Lower lobe of right lung (tissue), 2 donors: Measurements from ENCODE around the gene THBS1. TPM values are rescaled to one million over a fixed set of nuclear protein-coding genes. Genes with fewer than 3 reads are reported as not detected.

Experiments
- ATAC-seq, 2 donors: fragments of 200-7000 bp; cut with Tn5 transposase; one replicate each; pipeline ENCODE4 v1.9.1; 2020 to 2022; ENCODE audit warnings: mild to moderate bottlenecking in 2 of 2, moderate library complexity in 2 of 2
- DNase-seq: peaks from one replicate; pipeline ENCODE4 v3.0.0-alpha.2; 2020
- H3K27ac ChIP-seq: fragments of 200-600 bp; one replicate; pipeline ENCODE4 v1.8.0; 2022
- H3K27me3 ChIP-seq: fragments of 200-600 bp; one replicate; pipeline ENCODE4 v1.8.0; 2022; ENCODE audit warnings: low read depth
- H3K36me3 ChIP-seq: fragments of 200-600 bp; one replicate; pipeline ENCODE4 v1.8.0; 2022; ENCODE audit warnings: mild to moderate bottlenecking
- H3K4me1 ChIP-seq: fragments of 200-600 bp; one replicate; pipeline ENCODE4 v1.8.0; 2022
- H3K4me3 ChIP-seq: fragments of 200-600 bp; one replicate; pipeline ENCODE4 v1.8.0; 2022; ENCODE audit warnings: mild to moderate bottlenecking
- H3K9me3 ChIP-seq: fragments of 200-600 bp; one replicate; pipeline ENCODE4 v1.8.0; 2022
- CTCF ChIP-seq: fragments of 200-600 bp; IDR thresholded peaks from one replicate; pipeline ENCODE4 v1.8.0; 2022; ENCODE audit warnings: antibody characterized with exemption, mild to moderate bottlenecking
- intact Hi-C: fragments of 100-400 bp; cut with DNase I; formaldehyde crosslinking; loops from one replicate; pipeline ENCODE4 v1.11.0; 2022
- total RNA-seq: library from RNA; stranded (reverse); fragmentation: NEBNext Ultra II Directional; extraction: Animal tissue kit (Norgen Biotek cat#: 25700); gene quantifications from one replicate; pipeline ENCODE4 v1.2.1, GENCODE V29; 2021
- donor health status: DM: no; HTN: yes; CAD: no; lungs with severe emphysema.

THBS1 gene
- total RNA-seq, 1 donor from 2014 or later: 226 TPM

GRCh38 chr15:39639037-39639436 lies 58.2 kb downstream of the THBS1 start:
- intact Hi-C loops: no loop called here

GRCh38 chr15:39640665-39641064 lies 59.8 kb downstream of the THBS1 start:
- Histone ChIP-seq H3K36me3 (no peaks in the 10 kb centered on the region), H3K4me3 (no peak overlapping the region), H3K27ac (no peak overlapping the region), H3K27me3 (no peaks in the 10 kb centered on the region), H3K4me1 (no peaks in the 10 kb centered on the region), H3K9me3 (no peaks in the 10 kb centered on the region)
- DNase-seq (no peak), ATAC-seq (no peak)
- TF ChIP-seq CTCF: no peak
- intact Hi-C loops: no loop called here

More at GRCh38 chr15:39639037-39639436, 58.2 kb downstream of the THBS1 start:
- TF ChIP-seq CTCF: no peak
- no peaks in the 10 kb centered on the region for H3K9me3 ChIP-seq
- no peak overlapping the region for H3K27ac ChIP-seq
- no peaks in the 10 kb centered on the region for H3K27me3 ChIP-seq
- ATAC-seq (no peak), DNase-seq (no peak)
- H3K36me3 ChIP-seq: no peaks in the 10 kb centered on the region
- no peaks in the 10 kb centered on the region for H3K4me1 ChIP-seq
- H3K4me3 ChIP-seq: no peak overlapping the region

GRCh38 chr15:39641191-39641889 lies 60.5 kb downstream of the THBS1 start:
- TF ChIP-seq CTCF: no peak
- DNase-seq (no peak), ATAC-seq (no peak)
- Histone ChIP-seq H3K4me3 (no peak overlapping the region), H3K4me1 (no peaks in the 10 kb centered on the region), H3K27me3 (no peaks in the 10 kb centered on the region), H3K9me3 (no peaks in the 10 kb centered on the region), H3K36me3 (no peaks in the 10 kb centered on the region), H3K27ac (no peak overlapping the region)
- intact Hi-C loops: no loop called here

GRCh38 chr15:39642011-39642640 lies 61.2 kb downstream of the THBS1 start:
- Histone ChIP-seq H3K4me1 (no peaks in the 10 kb centered on the region), H3K9me3 (no peaks in the 10 kb centered on the region), H3K27ac (no peak overlapping the region), H3K36me3 (no peaks in the 10 kb centered on the region), H3K4me3 (no peak overlapping the region), H3K27me3 (no peaks in the 10 kb centered on the region)
- intact Hi-C loops: no loop called here
- no peak for ATAC-seq
- no peak for DNase-seq
- no peak for TF ChIP-seq CTCF

- ATAC-seq: no peak
These were observed 62.8 kb downstream of the THBS1 start for GRCh38 chr15:39643727-39644126.

More at GRCh38 chr15:39643727-39644126, 62.8 kb downstream of the THBS1 start:
- TF ChIP-seq CTCF: no peak
- no peaks in the 10 kb centered on the region for H3K4me1 ChIP-seq
- intact Hi-C loops: no loop called here
- no peaks in the 10 kb centered on the region for H3K9me3 ChIP-seq
- no peak overlapping the region for H3K27ac ChIP-seq
- no peaks in the 10 kb centered on the region for H3K36me3 ChIP-seq
- DNase-seq: no peak
- H3K27me3 ChIP-seq: no peaks in the 10 kb centered on the region
- H3K4me3 ChIP-seq: no peak overlapping the region
